NCI-H526 treated with DMSO at 0.1 percent for 48 hours (cell line): ENCODE data around the gene KLHL25.
A peak's percentile ranks its signal among the peaks of the same experiment; 100 is the strongest.
"Not testable (repeated sequence)": the region's sequence is repeated elsewhere in the genome, so short reads cannot be mapped to it uniquely, and the experiment has no call there.

Experiments
- DNase-seq: peaks from one replicate; lab custom pipeline; 2025; lab: John Stamatoyannopoulos, UW

The KLHL25 gene

DNA sequence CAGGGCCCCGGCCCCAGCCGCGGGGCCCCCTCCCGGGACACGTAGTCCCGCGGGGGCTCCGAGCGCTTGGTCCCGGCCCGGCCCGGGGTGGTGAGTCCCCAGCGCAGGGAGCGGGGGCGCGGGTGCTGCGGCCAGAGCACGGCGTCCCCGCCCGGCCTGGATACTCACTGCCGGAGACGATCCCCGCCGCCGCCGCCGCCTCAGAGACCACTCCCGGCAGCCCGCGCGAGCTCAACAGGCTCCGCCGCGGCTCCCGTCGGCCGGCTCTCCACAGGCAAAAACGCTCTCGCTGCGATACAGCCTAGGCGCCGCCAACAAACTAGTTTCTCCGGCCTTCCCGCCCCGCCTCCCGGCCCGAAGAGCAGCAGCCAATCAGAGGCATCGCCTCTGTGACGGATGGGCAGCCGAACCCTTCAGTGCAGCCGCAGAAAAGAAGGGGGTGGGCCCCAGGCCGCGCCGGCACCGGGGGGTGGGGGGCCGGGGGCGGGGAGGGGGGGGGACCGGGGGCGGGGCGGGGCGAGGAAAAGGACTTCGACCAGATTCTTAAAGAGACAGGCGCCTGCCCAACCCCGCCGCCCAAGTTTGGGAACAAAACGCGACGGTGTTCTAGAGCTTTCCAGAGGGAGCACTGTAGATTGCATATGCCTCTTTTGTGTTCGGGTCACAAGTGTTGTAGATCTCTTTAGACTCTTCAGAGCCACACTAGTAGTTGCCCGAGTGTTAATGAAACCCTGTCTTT is at the start of gene KLHL25:
KLHL25 (minus strand) TSS at position 328 of the 739 bp plus-strand sequence. CDS start 25,115 bp downstream, outside the sequence.
- DNase-seq = peak; percentile 90

DNA sequence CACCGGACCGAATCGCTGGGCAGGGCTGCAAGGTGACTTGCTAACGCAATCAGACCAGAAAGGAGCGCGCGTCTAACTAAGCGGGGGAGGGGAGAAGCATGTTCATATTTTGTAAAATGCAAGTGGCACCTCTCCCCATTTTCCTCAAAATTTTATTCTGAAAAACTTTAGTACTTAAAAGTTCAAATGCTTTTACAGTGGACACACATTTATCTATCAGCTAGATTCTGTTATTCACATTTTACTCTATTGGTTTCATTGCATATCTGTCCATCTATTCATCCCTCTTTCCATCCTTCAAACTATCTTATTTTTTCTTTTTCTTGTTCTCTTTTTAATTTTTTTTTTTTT is 46.1 kb upstream of the KLHL25 start:
- no peak for DNase-seq

DNA sequence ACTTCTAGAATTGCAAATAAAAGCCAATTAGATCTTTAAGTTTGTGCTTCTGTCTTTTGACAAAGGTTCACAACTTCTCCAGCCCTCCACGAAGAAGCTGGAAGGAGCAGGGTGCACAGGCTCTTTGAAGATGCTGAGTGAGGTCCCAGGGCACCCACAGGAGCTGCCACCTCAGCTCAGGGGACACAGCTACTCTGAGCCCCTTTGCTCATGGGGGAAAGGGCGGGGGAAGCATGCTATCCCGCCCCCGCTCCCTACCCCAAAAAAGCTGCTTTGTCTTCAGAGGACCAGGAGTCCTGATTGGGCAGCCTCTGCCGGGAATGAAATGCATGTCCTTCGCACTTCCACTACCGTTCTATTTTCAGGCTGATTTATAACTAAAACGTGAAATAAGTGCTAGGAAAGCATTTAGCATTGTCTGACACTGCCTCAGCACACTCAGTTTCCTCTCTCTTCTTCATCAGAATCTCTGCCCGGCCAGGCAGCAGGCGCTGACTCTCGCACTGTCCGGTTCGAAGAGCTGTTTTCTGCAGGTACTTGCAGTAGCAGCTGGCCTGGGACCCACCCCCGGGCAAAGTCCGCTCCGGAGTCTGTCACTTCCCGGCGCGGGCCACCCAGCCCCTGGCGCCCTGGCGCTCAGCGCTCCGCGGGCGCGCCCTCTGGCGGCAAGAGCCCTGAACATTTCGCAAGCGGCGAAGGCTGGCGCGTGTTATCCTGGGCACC is 45.5 kb upstream of the KLHL25 start:
- peak; percentile 82 for DNase-seq

DNA sequence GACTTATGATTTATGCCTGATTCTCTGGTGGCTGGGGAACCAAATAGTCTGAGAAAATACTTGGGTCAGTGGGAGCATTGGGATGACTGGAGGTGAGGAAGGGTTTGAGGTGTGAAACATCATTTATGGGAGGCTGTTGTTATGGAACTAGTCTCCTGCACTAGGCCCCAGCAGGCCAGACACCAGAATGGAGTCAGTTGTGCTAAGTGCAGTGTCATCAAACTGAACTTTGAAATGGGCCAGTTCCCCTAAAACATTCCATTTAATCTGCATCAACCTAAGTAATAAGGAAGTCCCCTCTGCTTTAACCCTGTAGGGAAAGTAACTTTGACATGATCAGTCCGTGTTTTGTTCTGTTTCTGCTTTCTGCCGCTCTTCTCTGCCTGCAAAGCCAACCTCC is 44.9 kb upstream of the KLHL25 start:
- DNase-seq = no peak

GRCh38 chr15:85838655-85839054 is 43.9 kb upstream of the KLHL25 start:
- DNase-seq = no peak

GRCh38 chr15:85837881-85838280 is 43.2 kb upstream of the KLHL25 start:
- peak; percentile 44 for DNase-seq

GRCh38 chr15:85837011-85837433 is 42.3 kb upstream of the KLHL25 start:
- no peak for DNase-seq

DNA sequence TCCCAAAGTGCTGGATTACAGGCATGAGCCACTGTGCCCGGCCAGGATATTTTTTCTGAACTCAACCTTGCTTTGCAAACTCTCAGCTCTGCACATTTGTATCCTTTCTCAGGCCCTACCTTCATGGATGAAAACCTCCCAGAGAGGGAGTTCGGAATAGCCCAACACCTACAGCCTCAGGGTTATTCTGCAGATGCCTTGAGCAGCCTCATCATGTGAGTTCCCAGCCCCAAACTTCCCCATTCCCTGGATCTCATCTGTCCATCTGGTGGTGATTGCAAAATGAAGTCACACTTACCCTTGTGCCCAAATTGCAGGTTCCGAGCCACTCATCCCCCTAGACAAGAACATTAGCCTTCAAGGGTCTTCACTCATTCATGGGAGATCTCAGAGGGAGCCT is 39.9 kb upstream of the KLHL25 start:
- no peak for DNase-seq

- no peak for DNase-seq
Measured at GRCh38 chr15:85832394-85832793, 37.7 kb upstream of the KLHL25 start.

DNA sequence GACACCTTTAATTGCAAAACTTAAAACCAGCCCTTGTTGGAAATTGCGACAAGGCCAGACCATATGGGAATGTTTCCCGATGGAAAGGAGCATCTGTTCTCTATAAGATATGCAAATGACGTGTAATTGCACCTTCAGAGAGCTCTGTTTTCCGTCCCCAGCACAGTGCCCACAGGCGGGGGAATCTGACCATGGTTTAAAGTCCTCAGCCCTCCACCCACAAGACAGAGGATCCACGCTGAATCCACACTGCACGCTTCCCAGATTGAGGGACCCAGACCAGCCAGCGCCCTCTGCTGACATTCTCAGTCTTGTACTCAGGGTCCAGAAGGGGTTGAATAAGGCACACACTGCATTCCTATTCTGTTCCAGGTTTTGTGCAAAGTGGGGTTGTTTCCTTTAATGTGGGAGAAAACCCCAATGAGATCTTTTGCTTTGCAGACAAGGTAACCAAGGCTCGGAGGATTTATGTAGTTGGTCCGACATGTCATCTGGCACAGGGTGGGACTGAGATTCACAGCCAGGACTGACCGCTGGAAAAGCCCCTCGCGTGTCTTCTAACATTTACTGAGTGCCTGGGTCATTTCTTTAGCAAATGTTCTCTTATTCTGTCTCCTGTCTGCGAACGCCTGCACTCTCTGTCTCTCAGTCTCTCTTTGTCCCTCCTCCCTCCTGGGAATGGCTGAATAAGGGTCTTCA is 36.8 kb upstream of the KLHL25 start:
- peak; percentile 65 for DNase-seq

DNA sequence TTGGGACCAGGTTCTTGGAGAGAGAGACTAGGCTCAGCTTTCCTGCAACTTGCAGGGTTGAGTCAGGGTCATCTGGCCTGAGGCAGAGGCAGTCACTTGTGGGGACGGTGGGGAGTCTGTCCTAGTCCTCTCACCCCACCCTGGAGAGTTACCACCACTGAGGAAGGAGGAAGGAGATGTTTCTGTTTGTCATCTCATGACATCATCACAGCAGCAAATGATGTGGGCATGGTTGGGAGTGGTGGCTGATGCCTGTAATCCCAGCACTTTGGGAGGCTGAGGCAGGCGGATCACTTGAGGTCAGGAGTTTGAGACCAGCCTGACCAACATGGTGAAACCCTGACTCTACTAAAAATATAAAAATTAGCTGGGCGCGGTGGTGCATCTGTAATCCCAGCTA is 35.0 kb upstream of the KLHL25 start:
- DNase-seq = not testable (repeated sequence)

- DNase-seq = no peak
Measured at GRCh38 chr15:85828874-85829273, 34.1 kb upstream of the KLHL25 start.

- no peak for DNase-seq
Measured at GRCh38 chr15:85828126-85828525, 33.4 kb upstream of the KLHL25 start.

- no peak for DNase-seq
Measured at GRCh38 chr15:85826756-85827515, 32.2 kb upstream of the KLHL25 start.

GRCh38 chr15:85825719-85826118 is 31.0 kb upstream of the KLHL25 start:
- no peak for DNase-seq

DNA sequence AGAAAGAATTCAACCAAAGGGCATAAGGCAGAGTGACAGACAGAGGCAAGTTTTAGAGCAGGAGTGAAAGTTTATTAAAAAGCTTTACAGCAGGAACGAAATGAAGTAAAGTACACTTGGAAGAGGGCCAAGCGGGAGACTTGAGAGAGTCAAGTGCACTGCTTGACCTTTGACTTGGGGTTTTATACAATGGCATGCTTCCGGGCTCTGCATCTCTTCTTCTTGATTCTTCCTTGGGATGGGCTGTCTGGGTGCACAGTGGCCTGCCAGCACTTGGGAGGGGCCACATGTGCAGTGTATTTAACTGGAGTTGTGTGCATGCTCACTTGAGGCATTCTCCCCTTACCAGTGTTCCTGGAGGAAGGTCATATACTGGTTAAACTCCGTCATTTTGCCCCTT is 30.4 kb upstream of the KLHL25 start:
- no peak for DNase-seq

- DNase-seq = no peak
Measured at GRCh38 chr15:85821545-85821944, 26.8 kb upstream of the KLHL25 start.

DNA sequence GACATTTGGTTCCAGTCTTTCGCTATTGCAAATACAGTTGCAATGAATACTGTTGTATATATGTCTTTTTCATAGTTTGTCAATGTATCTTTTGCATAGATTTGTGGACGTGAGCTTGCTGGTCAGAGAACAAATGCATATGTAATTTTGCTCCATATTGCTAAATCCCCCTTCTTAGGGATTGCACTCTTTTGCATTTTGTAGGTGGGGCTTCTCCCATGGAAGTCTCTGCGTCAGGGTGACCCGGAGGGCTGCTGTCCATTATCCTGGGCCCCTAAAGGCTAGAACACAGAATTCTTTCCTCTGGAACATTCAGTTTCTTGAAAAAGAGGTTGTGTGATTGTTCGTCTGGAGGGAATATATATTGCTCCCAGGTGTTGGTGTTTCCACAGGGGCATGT is 25.2 kb upstream of the KLHL25 start:
- no peak for DNase-seq

GRCh38 chr15:85813234-85813633 is 18.5 kb upstream of the KLHL25 start:
- DNase-seq = no peak

GRCh38 chr15:85810075-85810474 is 15.3 kb upstream of the KLHL25 start:
- DNase-seq = no peak

GRCh38 chr15:85805420-85805819 is 10.7 kb upstream of the KLHL25 start:
- DNase-seq = no peak

- DNase-seq = no peak
Measured at GRCh38 chr15:85804481-85805170, 9.9 kb upstream of the KLHL25 start.
